ENCODE data around the gene PTPN12.

DNA sequence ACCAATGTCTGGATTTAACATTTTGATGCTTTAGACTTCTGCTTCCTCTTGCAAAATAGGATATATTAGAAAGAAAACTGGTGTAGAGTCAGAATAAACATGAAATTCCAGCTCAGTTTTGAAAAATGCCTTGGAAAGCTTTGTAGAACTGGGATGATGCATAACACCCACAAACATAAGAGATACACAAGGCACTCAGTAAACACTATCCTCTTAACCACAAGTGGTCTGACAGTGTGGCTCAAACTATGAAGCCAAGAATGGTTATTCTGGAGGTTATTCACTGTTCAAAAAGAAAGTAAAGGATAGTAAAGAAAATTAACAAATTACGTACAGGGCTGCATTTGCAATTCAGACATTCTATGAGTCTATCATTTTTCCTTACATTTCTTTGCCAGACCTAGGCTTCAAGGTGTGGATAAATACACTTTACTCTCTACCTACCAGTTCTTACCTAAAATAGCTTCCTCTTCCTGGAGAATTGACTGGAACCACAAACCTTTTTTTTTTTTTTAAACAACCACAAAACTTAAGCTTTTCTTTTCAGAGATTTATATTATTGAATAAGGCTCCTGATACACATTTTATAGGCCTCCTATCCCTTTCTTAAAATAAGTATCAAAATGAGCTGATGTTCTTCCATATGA, 150.1 kb downstream of the PTPN12 start:
- TF ChIP-seq, protein P1, sequence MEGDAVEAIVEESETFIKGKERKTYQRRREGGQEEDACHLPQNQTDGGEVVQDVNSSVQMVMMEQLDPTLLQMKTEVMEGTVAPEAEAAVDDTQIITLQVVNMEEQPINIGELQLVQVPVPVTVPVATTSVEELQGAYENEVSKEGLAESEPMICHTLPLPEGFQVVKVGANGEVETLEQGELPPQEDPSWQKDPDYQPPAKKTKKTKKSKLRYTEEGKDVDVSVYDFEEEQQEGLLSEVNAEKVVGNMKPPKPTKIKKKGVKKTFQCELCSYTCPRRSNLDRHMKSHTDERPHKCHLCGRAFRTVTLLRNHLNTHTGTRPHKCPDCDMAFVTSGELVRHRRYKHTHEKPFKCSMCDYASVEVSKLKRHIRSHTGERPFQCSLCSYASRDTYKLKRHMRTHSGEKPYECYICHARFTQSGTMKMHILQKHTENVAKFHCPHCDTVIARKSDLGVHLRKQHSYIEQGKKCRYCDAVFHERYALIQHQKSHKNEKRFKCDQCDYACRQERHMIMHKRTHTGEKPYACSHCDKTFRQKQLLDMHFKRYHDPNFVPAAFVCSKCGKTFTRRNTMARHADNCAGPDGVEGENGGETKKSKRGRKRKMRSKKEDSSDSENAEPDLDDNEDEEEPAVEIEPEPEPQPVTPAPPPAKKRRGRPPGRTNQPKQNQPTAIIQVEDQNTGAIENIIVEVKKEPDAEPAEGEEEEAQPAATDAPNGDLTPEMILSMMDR (IDR thresholded peaks at IDR 0.05), result no peak
- TF ChIP-seq EZH2 (IDR thresholded peaks at IDR 0.05; ENCODE audit: borderline replicate concordance, insufficient read depth, low read depth, low read length, poor library complexity, severe bottlenecking), result no peak

Data from B cell (primary cell).